ENCODE results near the gene KIF14. TPM values are rescaled to one million over a fixed set of nuclear protein-coding genes. Genes with fewer than 3 reads are reported as not detected.
A peak's percentile ranks its signal among the peaks of the same experiment; 100 is the strongest.

The KIF14 gene
- total and polyA plus RNA-seq, 2 of the 13 experiments (the other 11 are each of a cell fraction or from before 2014, with no cell fraction given): 3.3 to 11.2 TPM

DNA sequence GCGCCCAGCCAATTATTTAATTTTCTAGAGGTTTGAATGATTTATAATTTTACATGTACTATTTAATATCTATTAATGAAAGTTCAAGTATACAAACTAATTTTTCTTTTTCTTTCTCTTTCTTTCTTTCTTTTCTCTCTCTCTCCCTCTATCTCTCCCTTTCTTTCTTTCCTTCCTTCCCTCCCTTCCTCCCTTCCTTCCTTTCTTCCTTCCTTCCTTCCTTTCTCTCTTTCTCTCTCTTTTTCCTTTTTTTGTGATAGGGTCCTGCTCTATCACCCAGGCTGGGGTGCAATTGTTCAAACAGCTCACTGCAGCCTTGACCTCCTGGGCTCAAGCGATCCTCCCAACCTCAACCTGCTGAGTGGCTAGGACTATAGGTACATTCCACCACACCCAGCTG, 16.1 kb upstream of the KIF14 start:
- FAIRE-seq: no peak
- H3K9me3 ChIP-seq (ENCODE audit: low read length): no peaks in the 10 kb centered on the region
- POLR2A ChIA-PET: no interaction called here

GRCh38 chr1:200634261-200635122, 13.9 kb upstream of the KIF14 start:
- intact Hi-C loops (cut with micrococcal nuclease; ENCODE audit: unreplicated experiment): no loop called here

More for the DNA sequence above, 16.1 kb upstream of the KIF14 start:
- DNase-seq (ENCODE audit: low spot score) (no peak), ATAC-seq (no peak)
- no peak overlapping the region for H3K27ac ChIP-seq (ENCODE audit: extremely low read length, insufficient read depth, low read length)
- no peaks in the 10 kb centered on the region for H4K20me1 ChIP-seq (ENCODE audit: insufficient read depth, low read length)
- H3K9ac ChIP-seq (ENCODE audit: insufficient read depth, low read depth, low read length): no peak overlapping the region
- CTCF ChIA-PET (ENCODE audit: low intra/inter-chr PET ratio, low total read pairs): no interaction called here
- H3K4me3 ChIP-seq (replicated peaks in 1 of 3; ENCODE audit: insufficient read depth in 1 of 3, low read depth in 2 of 3, low read length in 3 of 3): no peak overlapping the region
- no peak overlapping the region for H2AFZ ChIP-seq (ENCODE audit: low read length)
- TF ChIP-seq SNAI1 (CRISPR knock-in tag; IDR thresholded peaks at IDR 0.05; ENCODE audit: borderline replicate concordance) (no peak), ZNF556 (CRISPR knock-in tag; IDR thresholded peaks at IDR 0.05; ENCODE audit: borderline replicate concordance) (no peak), ASH2L (IDR thresholded peaks at IDR 0.05; ENCODE audit: insufficient read length, low read depth, low read length) (no peak)
- in situ Hi-C loops (cut with HindIII; ENCODE audit: extremely low pct_ligation_motif_present, low pct_unique_long_range_greater_than_20kb) (no loop called here), intact Hi-C loops (cut with micrococcal nuclease; ENCODE audit: unreplicated experiment) (no loop called here)
- H3K4me2 ChIP-seq (ENCODE audit: low read depth, low read length): no peak overlapping the region
- H3K4me1 ChIP-seq (ENCODE audit: insufficient read depth, low read length): no peaks in the 10 kb centered on the region
- no TSS peak for BruUV-seq (replicated peaks)
- WGBS (ENCODE audit: low lambda C conversion rate): 74% methylated on average over 2 of the region's 2 CpGs
- no peaks in the 10 kb centered on the region for H3K36me3 ChIP-seq (replicated peaks in 1 of 2; ENCODE audit: control insufficient read depth in 1 of 2, insufficient read depth in 2 of 2, low read length in 2 of 2)
- H3K79me2 ChIP-seq (ENCODE audit: insufficient read depth, low read length): no peaks in the 10 kb centered on the region
- H3K27me3 ChIP-seq (ENCODE audit: control insufficient read depth in 1 of 2, insufficient read depth in 2 of 2, low read length in 2 of 2): no peaks in the 10 kb centered on the region

More at GRCh38 chr1:200634261-200635122, 13.9 kb upstream of the KIF14 start:
- no TSS peak for BruUV-seq (replicated peaks)
- Histone ChIP-seq H3K79me2 (ENCODE audit: insufficient read depth, low read length) (no peaks in the 10 kb centered on the region), H4K20me1 (ENCODE audit: insufficient read depth, low read length) (no peaks in the 10 kb centered on the region), H3K4me3 (replicated peaks in 1 of 3; ENCODE audit: insufficient read depth in 1 of 3, low read depth in 2 of 3, low read length in 3 of 3) (no peak overlapping the region), H3K27ac (ENCODE audit: extremely low read length, insufficient read depth, low read length) (no peak overlapping the region), H3K4me2 (ENCODE audit: low read depth, low read length) (no peak overlapping the region), H3K27me3 (ENCODE audit: control insufficient read depth in 1 of 2, insufficient read depth in 2 of 2, low read length in 2 of 2) (no peaks in the 10 kb centered on the region), H3K9ac (ENCODE audit: insufficient read depth, low read depth, low read length) (no peak overlapping the region), H3K36me3 (replicated peaks in 1 of 2; ENCODE audit: control insufficient read depth in 1 of 2, insufficient read depth in 2 of 2, low read length in 2 of 2) (no peaks in the 10 kb centered on the region), H3K9me3 (ENCODE audit: low read length) (no peaks in the 10 kb centered on the region), H2AFZ (ENCODE audit: low read length) (no peak overlapping the region), H3K4me1 (ENCODE audit: insufficient read depth, low read length) (no peaks in the 10 kb centered on the region)
- no peak for DNase-seq (ENCODE audit: low spot score)
- no peak for FAIRE-seq
- ATAC-seq: no peak
- ChIA-PET POLR2A (no interaction called here), CTCF (ENCODE audit: low intra/inter-chr PET ratio, low total read pairs) (no interaction called here)
- 18% methylated on average over 1 of the region's 2 CpGs for WGBS (ENCODE audit: low lambda C conversion rate)
- in situ Hi-C loops (cut with HindIII; ENCODE audit: extremely low pct_ligation_motif_present, low pct_unique_long_range_greater_than_20kb): no loop called here
- TF ChIP-seq CEBPB (IDR thresholded peaks at IDR 0.05; ENCODE audit: borderline replicate concordance, low read depth, low read length) (0 out of 2 replicates have a peak, but pooled peaks have one; percentile 7), YEATS4 (CRISPR knock-in tag; IDR thresholded peaks at IDR 0.05; ENCODE audit: borderline replicate concordance) (no peak), ZNF333 (CRISPR knock-in tag; IDR thresholded peaks at IDR 0.05; ENCODE audit: borderline replicate concordance) (no peak), KMT2B (CRISPR knock-in tag; IDR thresholded peaks at IDR 0.05) (no peak)
- TF ChIP-seq, protein P1, sequence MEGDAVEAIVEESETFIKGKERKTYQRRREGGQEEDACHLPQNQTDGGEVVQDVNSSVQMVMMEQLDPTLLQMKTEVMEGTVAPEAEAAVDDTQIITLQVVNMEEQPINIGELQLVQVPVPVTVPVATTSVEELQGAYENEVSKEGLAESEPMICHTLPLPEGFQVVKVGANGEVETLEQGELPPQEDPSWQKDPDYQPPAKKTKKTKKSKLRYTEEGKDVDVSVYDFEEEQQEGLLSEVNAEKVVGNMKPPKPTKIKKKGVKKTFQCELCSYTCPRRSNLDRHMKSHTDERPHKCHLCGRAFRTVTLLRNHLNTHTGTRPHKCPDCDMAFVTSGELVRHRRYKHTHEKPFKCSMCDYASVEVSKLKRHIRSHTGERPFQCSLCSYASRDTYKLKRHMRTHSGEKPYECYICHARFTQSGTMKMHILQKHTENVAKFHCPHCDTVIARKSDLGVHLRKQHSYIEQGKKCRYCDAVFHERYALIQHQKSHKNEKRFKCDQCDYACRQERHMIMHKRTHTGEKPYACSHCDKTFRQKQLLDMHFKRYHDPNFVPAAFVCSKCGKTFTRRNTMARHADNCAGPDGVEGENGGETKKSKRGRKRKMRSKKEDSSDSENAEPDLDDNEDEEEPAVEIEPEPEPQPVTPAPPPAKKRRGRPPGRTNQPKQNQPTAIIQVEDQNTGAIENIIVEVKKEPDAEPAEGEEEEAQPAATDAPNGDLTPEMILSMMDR (CRISPR knock-in tag; IDR thresholded peaks at IDR 0.05): 0 out of 2 replicates have a peak, but pooled peaks have one; percentile 19
